ENCODE results near the gene DDX31.

DDX31 gene

DNA sequence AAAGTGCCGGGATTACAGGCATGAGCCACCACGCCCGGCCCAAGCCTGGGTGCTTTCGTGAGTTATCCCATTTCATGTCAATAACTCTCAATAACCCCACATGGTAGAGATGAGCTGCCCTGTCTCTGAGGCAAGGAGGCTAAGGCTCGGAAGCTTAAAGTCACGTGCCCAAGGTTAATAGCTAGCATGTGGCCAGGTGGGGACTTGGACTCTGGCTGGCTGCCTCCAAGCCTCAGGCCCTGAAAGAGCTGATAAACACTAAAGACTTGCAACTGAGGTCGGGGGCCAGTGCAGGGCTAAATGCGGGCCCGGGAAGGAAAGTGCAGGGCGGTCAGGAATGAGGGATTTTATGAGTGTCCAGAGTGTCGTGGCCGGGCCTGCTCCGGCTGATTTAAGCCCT, 118.2 kb downstream of the DDX31 start:
- Mint-ChIP-seq H3K27me3 (peaks cover 2% of the 10 kb centered on the region), H3K27ac (no peak overlapping the region), H3K4me1 (ENCODE audit: low read depth) (no peaks in the 10 kb centered on the region), H3K36me3 (no peaks in the 10 kb centered on the region), H3K9me3 (ENCODE audit: low read depth) (no peaks in the 10 kb centered on the region), H3K4me3 (no peak overlapping the region)

DNA sequence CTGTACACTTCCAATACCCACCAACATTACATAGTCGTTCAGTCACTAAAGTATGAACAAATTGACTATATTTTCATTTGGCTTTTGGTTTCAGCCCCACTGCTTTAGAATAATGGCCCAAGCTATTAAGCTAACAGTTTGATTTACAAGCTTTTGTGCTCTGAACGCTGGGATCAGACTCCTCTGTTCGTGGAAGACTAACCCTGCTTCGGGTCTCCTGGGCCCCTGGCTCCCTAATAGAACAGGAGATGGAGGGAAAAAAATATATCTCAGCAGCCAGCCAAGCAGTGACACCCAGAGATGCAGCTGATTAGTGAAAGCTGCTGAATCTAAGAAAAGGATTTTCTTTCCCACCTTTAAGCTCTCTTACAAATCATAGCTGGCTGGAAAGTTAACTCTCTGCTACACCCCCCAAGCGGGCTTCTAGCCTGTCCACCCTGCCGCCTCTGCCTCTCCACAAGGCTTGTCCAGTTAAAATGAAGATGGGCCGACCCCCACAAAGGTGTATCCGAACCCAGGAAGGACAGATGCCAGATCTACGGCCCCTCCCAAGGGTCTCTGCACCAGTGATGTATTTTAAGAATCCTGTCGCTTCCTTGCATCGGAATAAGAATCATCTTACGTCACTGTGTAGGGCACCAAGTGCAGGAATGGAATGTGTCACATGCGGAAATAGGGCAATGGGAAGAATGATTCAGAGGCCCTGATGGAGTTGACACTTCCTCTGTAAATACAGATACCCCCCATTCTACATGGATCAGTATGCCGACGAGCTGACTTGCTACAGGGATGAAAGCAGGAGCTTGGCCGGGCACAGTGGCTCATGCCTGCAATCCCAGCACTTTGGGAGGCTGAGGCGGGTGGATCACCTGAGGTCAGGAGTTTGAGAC, 120.8 kb downstream of the DDX31 start:
- H3K27me3 Mint-ChIP-seq: peaks cover 4% of the 10 kb centered on the region
- H3K4me3 Mint-ChIP-seq: no peak overlapping the region
- no peaks in the 10 kb centered on the region for H3K4me1 Mint-ChIP-seq (ENCODE audit: low read depth)
- no peaks in the 10 kb centered on the region for H3K9me3 Mint-ChIP-seq (ENCODE audit: low read depth)
- no peaks in the 10 kb centered on the region for H3K36me3 Mint-ChIP-seq
- H3K27ac Mint-ChIP-seq: no peak overlapping the region

GRCh38 chr9:132547976-132548730, 121.6 kb downstream of the DDX31 start:
- no peaks in the 10 kb centered on the region for H3K9me3 Mint-ChIP-seq (ENCODE audit: low read depth)
- no peak overlapping the region for H3K4me3 Mint-ChIP-seq
- peaks cover 4% of the 10 kb centered on the region for H3K27me3 Mint-ChIP-seq
- H3K4me1 Mint-ChIP-seq (ENCODE audit: low read depth): no peaks in the 10 kb centered on the region
- no peaks in the 10 kb centered on the region for H3K36me3 Mint-ChIP-seq
- no peak overlapping the region for H3K27ac Mint-ChIP-seq

- Mint-ChIP-seq H3K36me3 (no peaks in the 10 kb centered on the region), H3K4me3 (no peak overlapping the region), H3K27ac (no peak overlapping the region), H3K4me1 (ENCODE audit: low read depth) (no peaks in the 10 kb centered on the region), H3K27me3 (peaks cover 4% of the 10 kb centered on the region), H3K9me3 (ENCODE audit: low read depth) (no peaks in the 10 kb centered on the region)
These were observed 122.3 kb downstream of the DDX31 start for GRCh38 chr9:132547436-132547835.

- Mint-ChIP-seq H3K27ac (no peak overlapping the region), H3K36me3 (no peaks in the 10 kb centered on the region), H3K9me3 (ENCODE audit: low read depth) (no peaks in the 10 kb centered on the region), H3K27me3 (peaks cover 4% of the 10 kb centered on the region), H3K4me1 (ENCODE audit: low read depth) (no peaks in the 10 kb centered on the region), H3K4me3 (no peak overlapping the region)
These were observed 122.7 kb downstream of the DDX31 start for GRCh38 chr9:132547052-132547431.

GRCh38 chr9:132546148-132547051, 123.4 kb downstream of the DDX31 start:
- Mint-ChIP-seq H3K36me3 (no peaks in the 10 kb centered on the region), H3K27ac (no peak overlapping the region), H3K4me1 (ENCODE audit: low read depth) (no peaks in the 10 kb centered on the region), H3K27me3 (peaks cover 4% of the 10 kb centered on the region), H3K4me3 (no peak overlapping the region), H3K9me3 (ENCODE audit: low read depth) (no peaks in the 10 kb centered on the region)

- Mint-ChIP-seq H3K27me3 (peaks cover 2% of the 10 kb centered on the region), H3K27ac (no peak overlapping the region), H3K36me3 (no peaks in the 10 kb centered on the region), H3K4me1 (ENCODE audit: low read depth) (no peaks in the 10 kb centered on the region), H3K9me3 (ENCODE audit: low read depth) (no peaks in the 10 kb centered on the region), H3K4me3 (no peak overlapping the region)
These were observed 124.2 kb downstream of the DDX31 start for GRCh38 chr9:132545578-132545977.

DNA sequence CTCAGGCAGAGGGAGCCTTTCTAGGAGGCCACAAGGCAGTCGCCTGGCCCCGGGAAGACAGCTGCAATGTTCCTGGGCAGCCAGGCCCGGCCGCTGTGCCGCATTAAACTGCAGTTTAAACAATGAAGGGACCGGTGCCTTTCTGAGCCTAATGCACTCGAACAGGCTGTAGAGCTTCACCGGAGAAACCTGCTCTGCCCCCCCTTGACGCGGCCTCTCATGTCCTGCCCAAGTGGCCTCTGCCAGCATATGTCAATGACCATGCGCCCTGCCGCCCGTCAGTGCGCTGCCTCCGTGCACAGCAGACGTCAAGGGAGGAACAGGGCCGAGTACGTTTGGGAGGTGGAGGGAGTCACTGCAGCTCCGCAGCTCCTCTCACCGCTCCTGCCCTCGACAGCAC, 125.8 kb downstream of the DDX31 start:
- H3K27ac Mint-ChIP-seq: no peak overlapping the region
- H3K9me3 Mint-ChIP-seq (ENCODE audit: low read depth): no peaks in the 10 kb centered on the region
- H3K4me1 Mint-ChIP-seq (ENCODE audit: low read depth): no peaks in the 10 kb centered on the region
- H3K36me3 Mint-ChIP-seq: no peaks in the 10 kb centered on the region
- no peak overlapping the region for H3K4me3 Mint-ChIP-seq
- peaks cover 2% of the 10 kb centered on the region for H3K27me3 Mint-ChIP-seq

- H3K36me3 Mint-ChIP-seq: no peaks in the 10 kb centered on the region
- H3K27me3 Mint-ChIP-seq: peaks cover 2% of the 10 kb centered on the region
- no peaks in the 10 kb centered on the region for H3K4me1 Mint-ChIP-seq (ENCODE audit: low read depth)
- no peaks in the 10 kb centered on the region for H3K9me3 Mint-ChIP-seq (ENCODE audit: low read depth)
- H3K27ac Mint-ChIP-seq: no peak overlapping the region
- no peak overlapping the region for H3K4me3 Mint-ChIP-seq
These were observed 126.5 kb downstream of the DDX31 start for GRCh38 chr9:132543251-132543650.
